OCI-LY3 (cell line): ENCODE data around the gene COL1A2.

Experiments
- H2AFZ ChIP-seq: fragments of 200-600, 300-600 bp; shearing (Covaris generic); 2 replicates; pipeline ENCODE4 v1.6.0; 2014; ENCODE audit warnings: antibody characterized with exemption, low read depth, low read length
- H3K27ac ChIP-seq: fragments of 200-600, 300-600 bp; sonication (generic); 2 replicates; pipeline ENCODE4 v1.5.1; 2014; ENCODE audit warnings: mild to moderate bottlenecking, low read length, moderate library complexity, mixed read lengths
- H3K27me3 ChIP-seq: fragments of 200-600, 300-600 bp; sonication (generic); 2 replicates; pipeline ENCODE4 v1.6.1; 2014; ENCODE audit warnings: low read depth, low read length, mixed read lengths
- H3K36me3 ChIP-seq: fragments of 200-600, 300-600 bp; sonication (generic); replicated peaks from 2 replicates; pipeline ENCODE3; 2014; ENCODE audit warnings: low read depth, low read length, mixed read lengths
- H3K4me1 ChIP-seq: fragments of 300-600, 200-600 bp; sonication (generic); 2 replicates; pipeline ENCODE4 v1.6.1; 2014; ENCODE audit warnings: low read length, mixed read lengths
- H3K4me2 ChIP-seq: fragments of 200-600, 300-600 bp; sonication (generic); 2 replicates; pipeline ENCODE4 v1.6.1; 2014; ENCODE audit warnings: low read length, mixed read lengths
- H3K4me3 ChIP-seq: fragments of 300-600, 200-600 bp; sonication (generic); 2 replicates; pipeline ENCODE4 v1.5.1; 2014; ENCODE audit warnings: antibody characterized with exemption, mild to moderate bottlenecking, low read length, moderate library complexity
- H3K79me2 ChIP-seq: fragments of 300-600, 200-600 bp; shearing (Covaris generic); 2 replicates; pipeline ENCODE4 v1.6.1; 2014; ENCODE audit warnings: mild to moderate bottlenecking, low read length, mixed read lengths
- H3K9ac ChIP-seq: fragments of 300-600, 200-600 bp; shearing (Covaris generic); 2 replicates; pipeline ENCODE4 v1.6.0; 2014; ENCODE audit warnings: mild to moderate bottlenecking, low read length, moderate library complexity
- H3K9me3 ChIP-seq: fragments of 200-600, 300-600 bp; shearing (Covaris generic); 2 replicates; pipeline ENCODE4 v1.6.1; 2014; ENCODE audit warnings: low read length, mixed read lengths; ENCODE audit not compliant: insufficient read depth
- H4K20me1 ChIP-seq: fragments of 200-600, 300-600 bp; sonication (generic); 2 replicates; pipeline ENCODE4 v1.6.1; 2016; ENCODE audit warnings: low read length, mixed read lengths; ENCODE audit not compliant: insufficient read depth
- EZH2phosphoT487 ChIP-seq: fragments of 200-600 bp; shearing (Covaris generic); IDR thresholded peaks from 2 replicates; pipeline ENCODE4 v1.6.1; 2018; ENCODE audit warnings: antibody characterized with exemption, mixed run types, low read depth
- TF ChIP-seq, protein P1 (sequence below): fragments of 200-600, 300-600 bp; sonication (generic); IDR thresholded peaks from 2 replicates; pipeline ENCODE4 v1.5.1; 2014; ENCODE audit warnings: antibody characterized with exemption, low read length, low read depth

The COL1A2 gene

DNA sequence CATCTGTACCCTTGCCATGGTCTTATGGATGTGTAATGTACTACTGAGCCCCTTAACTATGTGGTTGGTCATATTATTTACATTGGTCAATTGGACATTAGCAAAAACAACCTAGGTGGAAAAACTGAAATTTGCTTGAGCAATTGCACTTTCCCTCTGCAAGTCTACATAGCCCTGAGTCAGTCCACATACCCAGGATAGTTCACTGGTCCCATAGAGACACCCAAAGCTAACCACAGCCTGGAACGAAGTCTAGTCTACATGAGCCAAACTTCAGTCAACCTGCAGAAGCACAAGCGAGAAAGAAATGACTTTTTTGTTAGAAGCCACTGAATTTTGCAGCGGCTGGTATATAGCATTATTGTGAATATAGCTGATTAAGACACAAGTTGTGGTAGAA lies 37.6 kb upstream of the COL1A2 start:
- no peaks in the 10 kb centered on the region for H3K27me3 ChIP-seq
- H4K20me1 ChIP-seq = no peaks in the 10 kb centered on the region
- no peak overlapping the region for H3K4me2 ChIP-seq
- H3K4me1 ChIP-seq = peaks cover 14% of the 10 kb centered on the region
- H3K27ac ChIP-seq = no peak overlapping the region
- no peaks in the 10 kb centered on the region for H3K36me3 ChIP-seq
- H3K79me2 ChIP-seq = no peaks in the 10 kb centered on the region
- TF ChIP-seq, protein P1, sequence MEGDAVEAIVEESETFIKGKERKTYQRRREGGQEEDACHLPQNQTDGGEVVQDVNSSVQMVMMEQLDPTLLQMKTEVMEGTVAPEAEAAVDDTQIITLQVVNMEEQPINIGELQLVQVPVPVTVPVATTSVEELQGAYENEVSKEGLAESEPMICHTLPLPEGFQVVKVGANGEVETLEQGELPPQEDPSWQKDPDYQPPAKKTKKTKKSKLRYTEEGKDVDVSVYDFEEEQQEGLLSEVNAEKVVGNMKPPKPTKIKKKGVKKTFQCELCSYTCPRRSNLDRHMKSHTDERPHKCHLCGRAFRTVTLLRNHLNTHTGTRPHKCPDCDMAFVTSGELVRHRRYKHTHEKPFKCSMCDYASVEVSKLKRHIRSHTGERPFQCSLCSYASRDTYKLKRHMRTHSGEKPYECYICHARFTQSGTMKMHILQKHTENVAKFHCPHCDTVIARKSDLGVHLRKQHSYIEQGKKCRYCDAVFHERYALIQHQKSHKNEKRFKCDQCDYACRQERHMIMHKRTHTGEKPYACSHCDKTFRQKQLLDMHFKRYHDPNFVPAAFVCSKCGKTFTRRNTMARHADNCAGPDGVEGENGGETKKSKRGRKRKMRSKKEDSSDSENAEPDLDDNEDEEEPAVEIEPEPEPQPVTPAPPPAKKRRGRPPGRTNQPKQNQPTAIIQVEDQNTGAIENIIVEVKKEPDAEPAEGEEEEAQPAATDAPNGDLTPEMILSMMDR = no peak
- no peak for TF ChIP-seq EZH2phosphoT487
- H3K4me3 ChIP-seq = no peak overlapping the region
- H2AFZ ChIP-seq = no peak overlapping the region
- no peak overlapping the region for H3K9ac ChIP-seq
- peaks cover 6% of the 10 kb centered on the region; the same call in 1 of the 2 replicates for H3K9me3 ChIP-seq

DNA sequence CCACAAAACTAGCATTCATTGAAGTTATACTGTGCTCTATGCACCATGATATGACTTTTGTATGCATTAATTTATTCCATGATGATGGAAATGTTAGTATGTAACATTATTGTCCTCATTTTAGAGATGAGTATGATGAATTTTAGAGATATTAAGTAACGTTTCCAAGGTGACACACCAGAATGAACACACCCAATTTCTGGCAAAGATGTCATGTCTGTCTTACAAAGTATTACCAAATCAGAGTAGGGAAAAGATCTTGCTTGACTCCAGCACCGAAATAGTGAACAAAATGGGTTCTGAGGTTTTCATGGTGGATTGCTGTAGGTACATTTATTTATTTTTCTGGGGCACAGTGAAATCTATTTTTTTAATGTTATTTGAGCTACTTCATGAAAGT lies 33.8 kb upstream of the COL1A2 start:
- no peak overlapping the region for H3K9ac ChIP-seq
- H3K27ac ChIP-seq = no peak overlapping the region

DNA sequence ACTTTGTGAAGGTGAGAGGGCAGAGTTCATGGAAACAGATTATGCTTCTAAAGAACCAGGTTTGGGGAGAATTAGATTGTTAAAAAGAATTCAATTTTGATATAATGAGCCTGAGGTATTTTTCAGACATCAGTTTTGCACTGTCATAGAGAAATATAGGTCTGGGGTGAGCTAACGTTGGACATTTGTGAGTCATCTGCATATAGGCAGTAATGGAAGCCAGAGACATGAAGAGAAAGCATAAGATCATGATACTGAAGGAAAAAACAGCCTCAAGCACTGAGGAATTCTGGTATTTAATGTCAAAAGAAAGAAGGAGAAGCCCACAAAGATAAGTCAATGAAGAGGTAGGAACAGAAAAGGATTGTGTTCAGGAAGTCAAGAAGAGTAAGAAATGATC lies 32.4 kb upstream of the COL1A2 start:
- Histone ChIP-seq H2AFZ (no peak overlapping the region), H4K20me1 (no peaks in the 10 kb centered on the region), H3K4me1 (no peaks in the 10 kb centered on the region), H3K27ac (no peak overlapping the region), H3K4me2 (no peak overlapping the region), H3K79me2 (no peaks in the 10 kb centered on the region), H3K4me3 (no peak overlapping the region), H3K36me3 (no peaks in the 10 kb centered on the region), H3K9ac (no peak overlapping the region), H3K27me3 (no peaks in the 10 kb centered on the region; the same call in 1 of the 2 replicates), H3K9me3 (peaks cover 6% of the 10 kb centered on the region; the same call in 1 of the 2 replicates)
- TF ChIP-seq, protein P1 = no peak
- TF ChIP-seq EZH2phosphoT487 = no peak

More for the DNA sequence above, 33.8 kb upstream of the COL1A2 start:
- no peaks in the 10 kb centered on the region for H3K27me3 ChIP-seq
- no peak for TF ChIP-seq EZH2phosphoT487
- TF ChIP-seq, protein P1 = no peak
- no peak overlapping the region for H3K4me2 ChIP-seq
- H3K4me3 ChIP-seq = no peak overlapping the region
- H3K79me2 ChIP-seq = no peaks in the 10 kb centered on the region
- H3K36me3 ChIP-seq = no peaks in the 10 kb centered on the region
- H4K20me1 ChIP-seq = no peaks in the 10 kb centered on the region
- H3K9me3 ChIP-seq = peaks cover 6% of the 10 kb centered on the region; the same call in 1 of the 2 replicates
- no peaks in the 10 kb centered on the region for H3K4me1 ChIP-seq
- H2AFZ ChIP-seq = no peak overlapping the region

DNA sequence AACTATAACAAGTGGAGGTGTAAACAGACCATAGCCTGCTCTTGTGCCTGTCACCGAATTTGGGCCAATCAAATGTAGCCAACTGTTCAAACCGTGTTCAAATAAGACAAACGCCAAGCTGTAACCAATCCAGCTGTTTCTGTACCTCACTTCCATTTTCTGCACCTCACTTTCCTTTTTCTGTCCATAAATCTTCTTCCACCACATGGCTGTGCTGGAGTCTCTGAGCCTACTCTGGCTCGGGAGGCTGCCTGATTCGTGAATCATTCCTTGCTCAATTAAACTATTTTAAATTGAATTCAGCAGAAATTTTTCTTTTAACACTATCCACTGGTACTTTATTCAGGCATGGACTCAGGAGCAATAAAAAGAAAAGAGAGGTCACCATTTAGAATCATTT lies 29.9 kb upstream of the COL1A2 start:
- Histone ChIP-seq H3K4me2 (no peak overlapping the region), H2AFZ (no peak overlapping the region), H3K27ac (no peak overlapping the region), H3K27me3 (no peaks in the 10 kb centered on the region; the same call in 1 of the 2 replicates), H3K9ac (no peak overlapping the region), H4K20me1 (no peaks in the 10 kb centered on the region), H3K79me2 (no peaks in the 10 kb centered on the region), H3K9me3 (no peaks in the 10 kb centered on the region), H3K4me3 (no peak overlapping the region), H3K4me1 (no peaks in the 10 kb centered on the region), H3K36me3 (no peaks in the 10 kb centered on the region)
- TF ChIP-seq EZH2phosphoT487 = no peak
- TF ChIP-seq, protein P1 = no peak
